GM12878 (cell line): ENCODE results near the gene DMRTC2.

Source experiments
- CTCF ChIP-seq, 3 experiments: IDR thresholded peaks in 2 of 3; conservative IDR thresholded peaks in 1 of 3; 2 replicates each; pipeline ENCODE4 v1.5.1; 2011; ENCODE audit warnings: low read depth in 3 of 3, low read length in 3 of 3, mild to moderate bottlenecking in 3 of 3, control low read depth in 2 of 3, moderate library complexity in 2 of 3, inconsistent platforms in 1 of 3, mixed read lengths in 1 of 3; ENCODE audit not compliant: control insufficient read depth in 2 of 3, insufficient read depth in 1 of 3; ENCODE audit errors: extremely low read depth in 1 of 3
- E4F1 ChIP-seq: fragments of 450-650 bp; IDR thresholded peaks from 2 replicates; pipeline ENCODE4 v1.6.1; 2018; ENCODE audit warnings: borderline replicate concordance, mild to moderate bottlenecking; ENCODE audit not compliant: partially characterized antibody
- EP300 ChIP-seq, 2 experiments: fragments of 150-350 bp in 1 of 2; IDR thresholded peaks; 2 replicates each; pipeline ENCODE4 v1.6.1; 2011 to 2012; ENCODE audit warnings: low read depth in 2 of 2, low read length in 2 of 2, borderline replicate concordance in 1 of 2, improper control_type of control experiment in 1 of 2, inconsistent platforms in 1 of 2; ENCODE audit not compliant: control insufficient read depth in 1 of 2
- JUNB ChIP-seq: IDR thresholded peaks from 2 replicates; pipeline ENCODE4 v1.6.1; 2016; ENCODE audit warnings: antibody characterized with exemption, mild to moderate bottlenecking
- MAX ChIP-seq: IDR thresholded peaks from 2 replicates; pipeline ENCODE4 v1.6.1; 2012; ENCODE audit warnings: low read depth, low read length, improper control_type of control experiment
- POLR2A ChIP-seq: IDR thresholded peaks from 2 replicates; pipeline ENCODE4 v1.6.1; 2011; ENCODE audit warnings: low read depth, mild to moderate bottlenecking, low read length
- POLR2AphosphoS2 ChIP-seq: IDR thresholded peaks from 2 replicates; pipeline ENCODE4 v1.6.1; 2011; ENCODE audit warnings: low read depth, mild to moderate bottlenecking, low read length, improper control_type of control experiment, moderate library complexity
- SPI1 ChIP-seq: IDR thresholded peaks from 2 replicates; pipeline ENCODE4 v1.6.1; 2011; ENCODE audit warnings: low read depth, mild to moderate bottlenecking, low read length, moderate library complexity, borderline replicate concordance; ENCODE audit not compliant: insufficient read depth

- TF ChIP-seq JUNB, result no peak
- TF ChIP-seq POLR2AphosphoS2, result peak; percentile 84
- TF ChIP-seq POLR2A, result peak; percentile 99
- no peak for TF ChIP-seq EP300 (IDR thresholded peaks at IDR 0.05; ENCODE audit: borderline replicate concordance in 1 of 2, control insufficient read depth in 1 of 2, low read depth in 2 of 2, low read length in 2 of 2)
- peak in 2 of 3 experiments; percentile 51 to 62; a peak in 4 of 6 replicates for TF ChIP-seq CTCF (IDR thresholded peaks at IDR 0.05 in 2 of 3, conservative IDR thresholded peaks at IDR 0.05 in 1 of 3; ENCODE audit: control insufficient read depth in 2 of 3, extremely low read depth in 1 of 3, insufficient read depth in 1 of 3, low read depth in 3 of 3, low read length in 3 of 3)
- TF ChIP-seq E4F1, result peak; percentile 87
- no peak; the same call in none of the 2 replicates for TF ChIP-seq MAX
- TF ChIP-seq SPI1, result peak; percentile 79
These were observed 15.0 kb downstream of the DMRTC2 start, which contains the start of gene RPS19 for GRCh38 chr19:41859618-41860418.
